GM21381 (cell line): Measurements from ENCODE around the gene MATN1.

Source experiments
- ATAC-seq: cut with Tn5 transposase; IDR thresholded peaks from one replicate; pipeline ENCODE4 v1.9.1; 2021; ENCODE audit warnings: mild to moderate bottlenecking, moderate library complexity; ENCODE audit not compliant: unreplicated experiment

The MATN1 gene

DNA sequence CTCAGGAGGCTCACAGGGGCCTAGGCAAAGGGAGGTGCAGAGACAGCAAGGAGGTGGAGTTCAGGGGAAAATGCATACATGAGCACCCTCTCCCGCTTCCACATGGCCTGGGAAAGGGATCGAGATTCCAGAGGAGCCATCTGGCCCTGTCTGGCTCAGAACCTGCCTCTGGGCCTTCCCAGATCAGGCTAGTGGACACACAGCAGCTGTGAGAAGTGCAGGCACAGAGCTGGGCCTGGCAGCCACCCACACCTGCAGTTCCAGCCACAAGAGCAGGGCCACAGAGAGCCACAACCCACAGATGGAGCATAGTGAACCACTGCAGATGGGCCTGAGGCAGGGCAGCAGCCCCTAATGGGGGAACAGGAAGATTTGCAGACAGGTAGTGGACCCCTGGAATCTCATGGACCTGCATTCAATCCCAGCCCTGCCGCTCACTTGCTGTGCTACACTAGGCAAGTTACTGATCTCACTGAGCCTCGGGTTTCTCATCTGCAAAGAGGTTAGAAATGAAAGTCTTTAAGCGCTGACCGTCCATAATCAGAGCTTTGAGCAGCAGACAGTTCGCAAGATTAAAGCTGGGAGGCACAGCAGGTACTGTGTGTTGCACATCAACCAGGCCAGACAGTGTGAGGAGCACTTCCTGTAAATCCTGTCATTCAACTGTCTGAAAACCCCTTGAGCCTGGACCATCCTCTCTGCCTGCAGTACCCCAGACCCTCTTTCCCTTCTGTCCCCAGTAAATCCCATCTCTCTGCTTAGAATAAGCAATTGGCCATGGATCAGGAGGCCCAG lies 58.0 kb downstream of the MATN1 start:
- no peak for ATAC-seq

GRCh38 chr1:30664103-30664755 lies 59.2 kb downstream of the MATN1 start:
- ATAC-seq = no peak

GRCh38 chr1:30663596-30664091 lies 59.7 kb downstream of the MATN1 start:
- ATAC-seq = no peak

GRCh38 chr1:30662291-30662840 lies 61.0 kb downstream of the MATN1 start:
- no peak for ATAC-seq

DNA sequence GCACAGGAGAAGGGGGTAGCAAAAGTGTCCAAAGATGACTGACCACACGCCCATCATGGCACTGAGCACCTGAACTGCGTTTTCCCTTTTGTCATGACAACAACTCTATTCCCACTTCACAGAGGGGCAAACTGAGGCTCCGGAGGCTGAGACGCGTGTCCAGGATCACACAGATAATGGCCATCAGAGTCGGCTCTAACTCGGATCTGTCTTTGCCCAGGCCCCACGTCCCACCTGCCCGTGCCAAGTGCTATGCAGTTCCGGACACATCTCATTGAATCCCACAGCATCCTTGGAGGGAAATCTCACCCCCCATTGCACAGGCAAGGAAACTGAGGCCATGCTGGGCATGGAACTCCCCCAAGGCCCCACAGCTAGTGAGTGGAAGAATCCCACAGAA lies 62.1 kb downstream of the MATN1 start:
- ATAC-seq = no peak
